ENCODE data around the gene DEAF1. TPM values are rescaled to one million over a fixed set of nuclear protein-coding genes. Genes with fewer than 3 reads are reported as not detected.

Gene DEAF1
- total and polyA plus RNA-seq, 9 of the 15 experiments (the other 6 are each of a cell fraction or from before 2014, with no cell fraction given), result 2.0 to 69.1 (median 26.8) TPM

DNA sequence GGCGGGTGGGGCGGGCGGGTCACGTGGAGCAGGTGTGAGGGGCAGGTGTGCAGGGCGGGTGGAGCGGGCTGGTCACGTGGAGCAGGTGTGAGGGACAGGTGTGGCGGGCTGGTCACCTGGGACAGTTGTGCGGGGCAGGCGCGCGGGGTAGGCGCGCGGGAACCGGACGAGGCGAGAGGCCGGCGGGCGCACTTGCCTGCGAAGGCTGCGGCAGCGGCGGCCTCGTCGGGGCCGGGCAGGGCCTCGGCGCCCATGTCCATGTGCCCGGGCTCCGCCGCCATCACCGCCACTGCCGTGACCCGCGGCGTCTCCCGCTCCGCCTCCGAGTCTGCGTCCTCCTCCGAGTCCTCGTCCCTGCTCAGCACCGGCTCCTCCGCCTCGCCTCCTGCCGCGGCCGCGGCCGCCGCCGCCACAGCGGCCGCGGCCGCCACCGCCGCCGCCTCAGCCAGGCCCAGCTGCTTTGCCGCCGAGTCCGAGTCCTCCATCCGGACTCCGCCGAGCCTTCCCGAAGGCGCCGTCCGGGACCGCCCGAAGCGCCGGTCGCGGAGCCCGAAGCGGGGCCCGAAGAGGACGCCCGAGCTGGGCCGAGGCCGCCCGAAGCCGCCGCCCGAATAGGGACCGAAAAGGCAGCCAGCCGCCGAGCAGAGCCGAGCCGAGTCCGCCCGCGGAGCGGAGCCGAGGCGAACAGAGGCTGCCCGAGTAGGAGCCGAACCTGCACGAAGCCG, at the start of gene DEAF1 (continued):
- TF ChIP-seq, protein P1, sequence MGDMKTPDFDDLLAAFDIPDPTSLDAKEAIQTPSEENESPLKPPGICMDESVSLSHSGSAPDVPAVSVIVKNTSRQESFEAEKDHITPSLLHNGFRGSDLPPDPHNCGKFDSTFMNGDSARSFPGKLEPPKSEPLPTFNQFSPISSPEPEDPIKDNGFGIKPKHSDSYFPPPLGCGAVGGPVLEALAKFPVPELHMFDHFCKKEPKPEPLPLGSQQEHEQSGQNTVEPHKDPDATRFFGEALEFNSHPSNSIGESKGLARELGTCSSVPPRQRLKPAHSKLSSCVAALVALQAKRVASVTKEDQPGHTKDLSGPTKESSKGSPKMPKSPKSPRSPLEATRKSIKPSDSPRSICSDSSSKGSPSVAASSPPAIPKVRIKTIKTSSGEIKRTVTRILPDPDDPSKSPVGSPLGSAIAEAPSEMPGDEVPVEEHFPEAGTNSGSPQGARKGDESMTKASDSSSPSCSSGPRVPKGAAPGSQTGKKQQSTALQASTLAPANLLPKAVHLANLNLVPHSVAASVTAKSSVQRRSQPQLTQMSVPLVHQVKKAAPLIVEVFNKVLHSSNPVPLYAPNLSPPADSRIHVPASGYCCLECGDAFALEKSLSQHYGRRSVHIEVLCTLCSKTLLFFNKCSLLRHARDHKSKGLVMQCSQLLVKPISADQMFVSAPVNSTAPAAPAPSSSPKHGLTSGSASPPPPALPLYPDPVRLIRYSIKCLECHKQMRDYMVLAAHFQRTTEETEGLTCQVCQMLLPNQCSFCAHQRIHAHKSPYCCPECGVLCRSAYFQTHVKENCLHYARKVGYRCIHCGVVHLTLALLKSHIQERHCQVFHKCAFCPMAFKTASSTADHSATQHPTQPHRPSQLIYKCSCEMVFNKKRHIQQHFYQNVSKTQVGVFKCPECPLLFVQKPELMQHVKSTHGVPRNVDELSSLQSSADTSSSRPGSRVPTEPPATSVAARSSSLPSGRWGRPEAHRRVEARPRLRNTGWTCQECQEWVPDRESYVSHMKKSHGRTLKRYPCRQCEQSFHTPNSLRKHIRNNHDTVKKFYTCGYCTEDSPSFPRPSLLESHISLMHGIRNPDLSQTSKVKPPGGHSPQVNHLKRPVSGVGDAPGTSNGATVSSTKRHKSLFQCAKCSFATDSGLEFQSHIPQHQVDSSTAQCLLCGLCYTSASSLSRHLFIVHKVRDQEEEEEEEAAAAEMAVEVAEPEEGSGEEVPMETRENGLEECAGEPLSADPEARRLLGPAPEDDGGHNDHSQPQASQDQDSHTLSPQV (IDR thresholded peaks at IDR 0.05), result peak; percentile 93
- TF ChIP-seq POU5F1 (IDR thresholded peaks at IDR 0.05; ENCODE audit: borderline replicate concordance, low read depth, low read length, partially characterized antibody), result no peak

DNA sequence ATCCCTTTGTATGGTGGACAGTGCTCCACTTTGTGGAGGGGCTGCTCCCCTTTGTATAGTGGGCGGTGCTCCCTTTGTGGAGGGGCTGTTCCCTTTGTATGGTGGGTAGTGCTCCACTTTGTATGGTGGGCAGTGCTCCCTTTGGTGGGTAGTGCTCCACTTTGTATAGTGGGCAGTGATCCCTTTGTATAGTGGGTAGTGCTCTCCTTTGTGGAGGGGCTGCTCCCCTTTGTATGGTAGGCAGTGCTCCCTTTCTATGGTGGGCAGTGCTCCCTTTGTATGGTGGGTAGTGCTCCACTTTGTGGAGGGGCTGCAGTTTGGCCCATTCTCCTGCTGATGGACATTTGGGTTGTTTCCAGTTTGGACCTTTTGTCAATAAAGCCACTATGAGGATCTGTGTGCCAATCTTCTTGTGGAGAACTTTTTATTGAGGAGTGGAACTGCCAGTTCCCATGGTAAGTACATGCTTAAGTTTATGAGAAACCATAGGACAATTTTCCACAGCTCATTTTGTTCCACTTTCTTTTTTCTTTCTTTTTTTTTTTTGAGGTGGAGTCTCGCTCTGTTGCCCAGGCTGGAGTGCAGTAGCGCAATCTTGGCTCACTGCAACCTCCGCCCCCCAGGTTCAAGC, 47.7 kb upstream of the DEAF1 start:
- Histone ChIP-seq H3K9ac (ENCODE audit: insufficient read depth in 1 of 2, low read depth in 2 of 2, low read length in 2 of 2) (no peak overlapping the region), H3K4me3 (no peak overlapping the region), H3K9me1 (ENCODE audit: control insufficient read depth, insufficient read depth, low read length) (peaks cover 3% of the 10 kb centered on the region), H3K9me3 (replicated peaks; ENCODE audit: control insufficient read depth, insufficient read depth, low read depth, low read length) (no peaks in the 10 kb centered on the region), H3K27ac (ENCODE audit: extremely low read depth, low read depth, low read length) (no peak overlapping the region), H3K4me2 (ENCODE audit: insufficient read depth, low read length) (no peak overlapping the region), H3K79me2 (ENCODE audit: control insufficient read depth, insufficient read depth, low read length) (peaks cover 5% of the 10 kb centered on the region), H2AFZ (ENCODE audit: low read depth, low read length) (no peak overlapping the region), H3K4me1 (replicated peaks in 1 of 2; ENCODE audit: control insufficient read depth in 2 of 2, insufficient read depth in 2 of 2, low read length in 2 of 2) (peaks cover 19 to 43% of the 10 kb centered on the region in 2 experiments; a peak in 4 of 5 replicates), H4K20me1 (replicated peaks; ENCODE audit: control insufficient read depth, insufficient read depth, low read length) (no peaks in the 10 kb centered on the region), H3K36me3 (ENCODE audit: control insufficient read depth, insufficient read depth, low read length) (no peaks in the 10 kb centered on the region), H3K27me3 (ENCODE audit: control insufficient read depth in 2 of 2, insufficient read depth in 2 of 2, low read length in 2 of 2) (no peaks in the 10 kb centered on the region)
- intact Hi-C loops (cut with micrococcal nuclease) (no loop called here), in situ Hi-C loops (cut with MboI) (no loop called here)
- no peak for DNase-seq (ENCODE audit: extremely low read depth in 1 of 4, low spot score in 3 of 4)
- ChIA-PET CTCF (ENCODE audit: low intra/inter-chr PET ratio) (no interaction called here), POLR2A (interaction anchor here (0.8 kb wide), 1 partner anchor 141 kb away, joined by 3 read pairs; no protein-coding TSS in a partner anchor)
- 56% methylated on average over 1 of the region's 4 CpGs for WGBS (ENCODE audit: insufficient coverage, low coverage, missing lambda C conversion rate)
- no TSS peak for BruUV-seq (replicated peaks)
- ATAC-seq, result no peak
- FAIRE-seq, result no peak
- no peak for TF ChIP-seq IFI16 (CRISPR knock-in tag; IDR thresholded peaks at IDR 0.05)
- TF ChIP-seq, protein P2, sequence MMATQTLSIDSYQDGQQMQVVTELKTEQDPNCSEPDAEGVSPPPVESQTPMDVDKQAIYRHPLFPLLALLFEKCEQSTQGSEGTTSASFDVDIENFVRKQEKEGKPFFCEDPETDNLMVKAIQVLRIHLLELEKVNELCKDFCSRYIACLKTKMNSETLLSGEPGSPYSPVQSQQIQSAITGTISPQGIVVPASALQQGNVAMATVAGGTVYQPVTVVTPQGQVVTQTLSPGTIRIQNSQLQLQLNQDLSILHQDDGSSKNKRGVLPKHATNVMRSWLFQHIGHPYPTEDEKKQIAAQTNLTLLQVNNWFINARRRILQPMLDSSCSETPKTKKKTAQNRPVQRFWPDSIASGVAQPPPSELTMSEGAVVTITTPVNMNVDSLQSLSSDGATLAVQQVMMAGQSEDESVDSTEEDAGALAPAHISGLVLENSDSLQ (IDR thresholded peaks at IDR 0.05), result peak; percentile 48; the same call in 1 of the 2 replicates
- TF ChIP-seq MCM2 (IDR thresholded peaks at IDR 0.05; ENCODE audit: low read depth), result peak; percentile 86
- TF ChIP-seq, protein P3, sequence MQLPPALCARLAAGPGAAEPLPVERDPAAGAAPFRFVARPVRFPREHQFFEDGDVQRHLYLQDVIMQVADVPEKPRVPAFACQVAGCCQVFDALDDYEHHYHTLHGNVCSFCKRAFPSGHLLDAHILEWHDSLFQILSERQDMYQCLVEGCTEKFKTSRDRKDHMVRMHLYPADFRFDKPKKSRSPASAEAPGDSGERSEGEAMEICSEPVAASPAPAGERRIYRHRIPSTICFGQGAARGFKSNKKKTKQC (CRISPR knock-in tag; IDR thresholded peaks at IDR 0.05), result no peak
- TF ChIP-seq SMARCE1 (IDR thresholded peaks at IDR 0.05), result no peak
- TF ChIP-seq, protein P4, sequence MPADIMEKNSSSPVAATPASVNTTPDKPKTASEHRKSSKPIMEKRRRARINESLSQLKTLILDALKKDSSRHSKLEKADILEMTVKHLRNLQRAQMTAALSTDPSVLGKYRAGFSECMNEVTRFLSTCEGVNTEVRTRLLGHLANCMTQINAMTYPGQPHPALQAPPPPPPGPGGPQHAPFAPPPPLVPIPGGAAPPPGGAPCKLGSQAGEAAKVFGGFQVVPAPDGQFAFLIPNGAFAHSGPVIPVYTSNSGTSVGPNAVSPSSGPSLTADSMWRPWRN (IDR thresholded peaks at IDR 0.05; ENCODE audit: low read depth), result no peak
- TF ChIP-seq GATAD2A (IDR thresholded peaks at IDR 0.05), result 0 out of 2 replicates have a peak, but pooled peaks have one; percentile 36
- TF ChIP-seq, protein P5, sequence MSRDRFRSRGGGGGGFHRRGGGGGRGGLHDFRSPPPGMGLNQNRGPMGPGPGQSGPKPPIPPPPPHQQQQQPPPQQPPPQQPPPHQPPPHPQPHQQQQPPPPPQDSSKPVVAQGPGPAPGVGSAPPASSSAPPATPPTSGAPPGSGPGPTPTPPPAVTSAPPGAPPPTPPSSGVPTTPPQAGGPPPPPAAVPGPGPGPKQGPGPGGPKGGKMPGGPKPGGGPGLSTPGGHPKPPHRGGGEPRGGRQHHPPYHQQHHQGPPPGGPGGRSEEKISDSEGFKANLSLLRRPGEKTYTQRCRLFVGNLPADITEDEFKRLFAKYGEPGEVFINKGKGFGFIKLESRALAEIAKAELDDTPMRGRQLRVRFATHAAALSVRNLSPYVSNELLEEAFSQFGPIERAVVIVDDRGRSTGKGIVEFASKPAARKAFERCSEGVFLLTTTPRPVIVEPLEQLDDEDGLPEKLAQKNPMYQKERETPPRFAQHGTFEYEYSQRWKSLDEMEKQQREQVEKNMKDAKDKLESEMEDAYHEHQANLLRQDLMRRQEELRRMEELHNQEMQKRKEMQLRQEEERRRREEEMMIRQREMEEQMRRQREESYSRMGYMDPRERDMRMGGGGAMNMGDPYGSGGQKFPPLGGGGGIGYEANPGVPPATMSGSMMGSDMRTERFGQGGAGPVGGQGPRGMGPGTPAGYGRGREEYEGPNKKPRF (IDR thresholded peaks at IDR 0.05; ENCODE audit: low read depth, low read length), result no peak
